AG09319 (cell line): ENCODE data around the gene SELENOO.

Experiments used
- DNase-seq: peaks from one replicate; pipeline ENCODE4 v3.0.0-alpha.2; 2010; ENCODE audit warnings: low read depth; ENCODE audit errors: extremely low read depth
- CTCF ChIP-seq: IDR thresholded peaks from 2 replicates; pipeline ENCODE4 v1.5.1; 2011; ENCODE audit warnings: low read depth, mild to moderate bottlenecking, inconsistent platforms, low read length, moderate library complexity

The SELENOO gene

GRCh38 chr22:50211147-50211546, 10.3 kb downstream of the SELENOO start:
- no peak for DNase-seq

DNA sequence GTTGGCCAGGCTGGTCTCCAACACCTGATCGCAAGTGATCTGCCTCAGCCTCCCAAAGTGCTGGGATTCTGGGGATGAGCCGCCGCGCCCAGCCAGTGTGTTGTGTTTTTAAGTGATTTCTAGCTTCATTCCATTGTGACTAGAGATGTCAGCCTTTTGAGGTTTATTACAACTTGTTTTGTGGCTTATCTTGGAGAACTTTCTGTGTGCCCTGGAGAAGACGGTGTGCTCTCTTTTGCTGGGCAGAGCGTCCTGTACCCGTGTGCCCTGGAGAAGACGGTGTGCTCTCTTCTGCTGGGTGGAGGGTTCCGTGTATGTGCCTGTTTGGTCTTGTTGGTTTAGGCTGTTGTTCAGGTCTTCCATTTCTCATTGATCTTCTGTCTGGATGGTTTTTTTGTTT, 12.5 kb downstream of the SELENOO start:
- TF ChIP-seq CTCF = no peak
- no peak for DNase-seq

More at GRCh38 chr22:50211147-50211546, 10.3 kb downstream of the SELENOO start:
- no peak for TF ChIP-seq CTCF

GRCh38 chr22:50215297-50216054, 14.7 kb downstream of the SELENOO start:
- DNase-seq = no peak
- TF ChIP-seq CTCF = no peak

DNA sequence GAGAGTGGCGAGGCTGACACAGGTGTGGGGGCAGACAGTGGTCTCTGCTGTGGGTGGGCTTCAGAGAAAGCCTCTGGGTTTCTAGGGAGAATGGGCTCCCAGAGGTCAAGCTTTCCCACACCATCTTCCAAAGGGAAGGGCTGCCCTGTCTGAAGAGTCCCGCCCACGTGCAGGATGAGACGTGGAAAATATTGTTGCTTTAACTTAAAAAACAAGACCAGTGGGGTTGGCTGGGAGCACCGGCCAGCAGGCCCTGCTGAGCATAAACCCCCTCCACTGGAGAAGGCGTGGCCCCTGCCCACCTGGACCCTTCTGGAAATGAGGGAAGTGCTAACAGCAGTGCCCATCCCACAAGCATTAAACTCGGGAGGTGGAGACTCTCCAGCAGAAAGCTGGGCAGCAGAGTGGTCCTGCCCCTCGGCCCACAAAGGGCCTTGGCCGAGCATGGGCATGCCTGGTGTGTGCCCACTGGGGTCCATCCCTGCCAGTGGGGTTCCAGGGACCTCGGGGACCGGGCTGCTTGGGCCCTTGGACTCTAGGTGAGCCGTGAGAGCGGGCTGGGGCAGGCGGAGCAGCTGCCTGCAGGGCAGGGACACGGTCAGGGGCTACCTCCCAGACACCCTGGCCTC, 15.4 kb downstream of the SELENOO start:
- TF ChIP-seq CTCF = no peak
- DNase-seq = no peak

DNA sequence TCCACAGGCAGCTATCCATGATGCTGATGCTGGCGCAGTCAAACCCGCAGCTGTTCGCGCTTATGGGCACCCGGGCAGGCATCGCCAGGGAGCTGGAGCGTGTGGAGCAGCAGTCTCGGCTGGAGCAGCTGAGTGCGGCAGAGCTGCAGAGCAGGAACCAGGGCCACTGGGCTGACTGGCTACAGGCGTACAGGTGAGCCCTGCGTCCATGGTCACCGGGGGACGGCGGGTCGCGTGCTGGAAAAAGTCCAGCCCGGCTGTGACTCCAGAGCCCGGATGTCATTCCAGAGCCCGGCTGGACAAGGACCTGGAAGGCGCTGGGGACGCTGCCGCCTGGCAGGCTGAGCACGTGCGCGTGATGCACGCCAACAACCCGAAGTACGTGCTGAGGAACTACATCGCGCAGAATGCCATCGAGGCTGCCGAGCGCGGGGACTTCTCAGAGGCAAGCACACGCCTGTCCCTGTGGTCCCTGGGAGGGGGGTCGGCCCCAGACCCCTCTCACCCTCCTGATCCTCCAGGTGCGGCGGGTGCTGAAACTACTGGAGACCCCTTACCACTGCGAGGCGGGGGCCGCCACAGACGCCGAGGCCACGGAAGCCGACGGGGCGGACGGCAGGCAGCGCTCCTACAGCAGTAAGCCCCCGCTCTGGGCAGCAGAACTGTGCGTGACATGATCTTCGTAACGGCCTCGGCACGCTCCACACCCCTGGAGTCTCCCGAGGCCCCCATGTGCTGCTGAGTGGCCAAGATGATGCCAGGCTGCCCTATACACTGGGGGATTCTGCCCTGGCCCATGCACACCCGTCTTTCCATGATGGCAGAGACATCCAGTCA, 16.1 kb downstream of the SELENOO start:
- TF ChIP-seq CTCF = no peak
- DNase-seq = no peak

GRCh38 chr22:50217543-50218152, 16.8 kb downstream of the SELENOO start:
- no peak for TF ChIP-seq CTCF
- no peak for DNase-seq
